SK-N-SH (cell line): ENCODE data around the gene SLC25A18.

Experiments used
- EZH2phosphoT487 ChIP-seq: fragments of 200-600 bp; sonication (generic); IDR thresholded peaks from 2 replicates; pipeline ENCODE4 v1.6.1; 2017; ENCODE audit warnings: low read depth, mixed run types, mild to moderate bottlenecking, antibody characterized with exemption, moderate library complexity, borderline replicate concordance
- MAX ChIP-seq: IDR thresholded peaks from 2 replicates; pipeline ENCODE4 v1.4.0; 2012; ENCODE audit warnings: low read depth

GRCh38 chr22:17576470-17576869 is 13.2 kb downstream of the SLC25A18 start:
- TF ChIP-seq MAX (no peak), EZH2phosphoT487 (no peak)
